Erythroblast (primary cell): ENCODE results near the gene FPGS.

ENCODE experiments used
- GATA1 ChIP-seq: IDR thresholded peaks from 2 replicates; pipeline ENCODE4 v1.6.1; 2011; ENCODE audit warnings: low read depth, mild to moderate bottlenecking, control low read depth, low read length, moderate library complexity
- POLR2A ChIP-seq: IDR thresholded peaks from 2 replicates; pipeline ENCODE4 v1.6.1; 2011; ENCODE audit warnings: mild to moderate bottlenecking, low read length

GRCh38 chr9:127850286-127850830, 47.7 kb downstream of the FPGS start:
- no peak for TF ChIP-seq POLR2A
- TF ChIP-seq GATA1, result no peak
